Activated CD4-positive, alpha-beta T cell treated with anti-CD3 and anti-CD28 coated beads, Interleukin-2, amount 10 ng/mL, durations not matched to agents 24 days and 14 days (primary cell): ENCODE measurements around the gene PRKCA. TPM values are rescaled to one million over a fixed set of nuclear protein-coding genes. Genes with fewer than 3 reads are reported as not detected.

ENCODE experiments used
- DNase-seq: peaks from one replicate; pipeline ENCODE4 v3.0.0; 2022
- H3K27ac Mint-ChIP-seq: one replicate; pipeline ENCODE4 v1.8.0; 2022; ENCODE audit warnings: mild to moderate bottlenecking, mixed read lengths
- H3K27me3 Mint-ChIP-seq: one replicate; pipeline ENCODE4 v1.8.0; 2022; ENCODE audit warnings: mixed read lengths
- H3K36me3 Mint-ChIP-seq: one replicate; pipeline ENCODE4 v1.8.0; 2022; ENCODE audit warnings: low read depth, mild to moderate bottlenecking, mixed read lengths
- H3K4me1 Mint-ChIP-seq: one replicate; pipeline ENCODE4 v1.8.0; 2021; ENCODE audit warnings: mixed read lengths
- H3K4me3 Mint-ChIP-seq: one replicate; pipeline ENCODE4 v1.8.0; 2022; ENCODE audit warnings: mild to moderate bottlenecking, moderate library complexity, mixed read lengths
- H3K9me3 Mint-ChIP-seq: one replicate; pipeline ENCODE4 v1.8.0; 2021; ENCODE audit warnings: mixed read lengths
- intact Hi-C: fragments of 100-400 bp; cut with micrococcal nuclease; formaldehyde crosslinking; loops from one replicate; pipeline ENCODE4 v1.15.1; 2023
- total RNA-seq: library from RNA; stranded (reverse); gene quantifications from 2 replicates; pipeline ENCODE4 v1.2.3, GENCODE V29; 2022

PRKCA gene
- total RNA-seq, 1 donor from 2014 or later: 164 TPM

GRCh38 chr17:66511135-66511534 is 208.7 kb downstream of the PRKCA start:
- peak overlapping the region; percentile 60 for H3K4me3 Mint-ChIP-seq
- H3K9me3 Mint-ChIP-seq: peaks cover 5% of the 10 kb centered on the region
- no peak for DNase-seq
- no peaks in the 10 kb centered on the region for H3K27me3 Mint-ChIP-seq
- intact Hi-C loops: loop anchor here (2.0 to 5.0 kb wide), 5 partner anchors 14 to 204 kb away; no protein-coding TSS in a partner anchor
- peaks cover 44% of the 10 kb centered on the region for H3K36me3 Mint-ChIP-seq
- H3K4me1 Mint-ChIP-seq: peaks cover 76% of the 10 kb centered on the region
- peak overlapping the region; percentile 82 for H3K27ac Mint-ChIP-seq

DNA sequence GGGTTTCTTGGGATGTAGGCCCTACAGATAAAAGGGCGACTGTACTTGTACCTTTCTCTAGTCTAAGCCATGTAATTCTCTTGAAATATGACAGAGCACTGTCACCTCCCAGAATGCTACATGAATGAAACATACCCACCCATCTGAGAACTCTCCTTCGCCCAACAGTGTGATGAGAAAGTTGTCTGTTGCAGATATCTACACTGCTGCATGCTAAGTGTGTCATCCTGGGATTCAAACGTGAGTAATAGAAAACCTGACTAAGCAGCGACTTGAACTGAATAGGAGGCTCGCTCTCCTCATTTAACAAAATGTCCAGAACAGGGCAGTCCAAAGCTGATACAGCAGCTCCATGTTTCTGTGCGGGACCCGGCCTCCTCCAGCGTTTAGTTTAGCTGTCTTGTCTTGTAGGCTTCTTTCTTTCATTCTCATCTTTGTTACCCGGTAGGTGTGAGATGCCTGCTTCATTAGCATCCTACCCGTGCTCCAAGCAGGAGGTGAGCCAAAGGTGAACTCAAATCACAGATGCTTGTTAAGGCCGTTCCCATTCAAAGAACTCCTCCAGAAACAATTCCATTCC is 211.9 kb downstream of the PRKCA start:
- intact Hi-C loops: loop anchor here (5.0 kb wide), 2 partner anchors 117 to 153 kb away; no protein-coding TSS in a partner anchor
- no peaks in the 10 kb centered on the region for H3K27me3 Mint-ChIP-seq

DNA sequence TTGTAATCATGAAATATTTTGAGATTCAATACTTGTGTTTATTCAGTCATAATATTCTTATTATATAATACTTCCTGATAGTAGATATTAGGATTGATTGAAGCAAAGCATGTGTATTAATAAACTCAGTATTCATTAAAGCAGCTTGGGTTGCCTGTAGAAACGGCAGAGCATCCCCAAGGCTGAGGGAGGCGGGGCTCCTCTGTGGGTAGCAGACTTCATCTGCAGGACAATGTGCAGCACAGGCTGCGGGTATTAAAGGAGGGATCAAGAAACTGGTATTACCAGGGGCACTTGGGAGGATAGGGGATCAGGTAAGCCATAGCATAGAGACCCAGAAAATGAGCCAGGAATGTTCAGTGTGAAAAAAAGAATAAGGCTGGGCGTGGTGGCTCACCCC is 213.6 kb downstream of the PRKCA start:
- no peak overlapping the region for H3K4me3 Mint-ChIP-seq
- H3K36me3 Mint-ChIP-seq: peaks cover 45% of the 10 kb centered on the region
- peak overlapping the region; percentile 86 for H3K27ac Mint-ChIP-seq
- no peak for DNase-seq
- H3K27me3 Mint-ChIP-seq: no peaks in the 10 kb centered on the region
- intact Hi-C loops: no loop called here
- peaks cover 60% of the 10 kb centered on the region for H3K4me1 Mint-ChIP-seq
- H3K9me3 Mint-ChIP-seq: no peaks in the 10 kb centered on the region

More for the DNA sequence above, 211.9 kb downstream of the PRKCA start:
- H3K9me3 Mint-ChIP-seq: no peaks in the 10 kb centered on the region
- no peak for DNase-seq
- H3K27ac Mint-ChIP-seq: peak overlapping the region; percentile 42
- H3K4me1 Mint-ChIP-seq: peaks cover 68% of the 10 kb centered on the region
- peaks cover 44% of the 10 kb centered on the region for H3K36me3 Mint-ChIP-seq
- no peak overlapping the region for H3K4me3 Mint-ChIP-seq

GRCh38 chr17:66517336-66518009 is 215.1 kb downstream of the PRKCA start:
- peak overlapping the region; percentile 49 for H3K4me3 Mint-ChIP-seq
- DNase-seq: no peak
- H3K36me3 Mint-ChIP-seq: peaks cover 49% of the 10 kb centered on the region
- intact Hi-C loops: loop anchor here (1.0 to 2.0 kb wide), 2 partner anchors 8 to 29 kb away; no protein-coding TSS in a partner anchor
- peaks cover 62% of the 10 kb centered on the region for H3K4me1 Mint-ChIP-seq
- H3K27me3 Mint-ChIP-seq: no peaks in the 10 kb centered on the region
- peak overlapping the region; percentile 97 for H3K27ac Mint-ChIP-seq
- no peaks in the 10 kb centered on the region for H3K9me3 Mint-ChIP-seq

GRCh38 chr17:66518108-66518507 is 215.7 kb downstream of the PRKCA start:
- Mint-ChIP-seq H3K27ac (peak overlapping the region; percentile 97), H3K9me3 (no peaks in the 10 kb centered on the region), H3K4me1 (peaks cover 65% of the 10 kb centered on the region), H3K36me3 (peaks cover 52% of the 10 kb centered on the region), H3K4me3 (peak overlapping the region; percentile 49), H3K27me3 (no peaks in the 10 kb centered on the region)
- intact Hi-C loops: loop anchor here (1.0 to 2.0 kb wide), 2 partner anchors 9 to 29 kb away; no protein-coding TSS in a partner anchor
- DNase-seq: no peak

DNA sequence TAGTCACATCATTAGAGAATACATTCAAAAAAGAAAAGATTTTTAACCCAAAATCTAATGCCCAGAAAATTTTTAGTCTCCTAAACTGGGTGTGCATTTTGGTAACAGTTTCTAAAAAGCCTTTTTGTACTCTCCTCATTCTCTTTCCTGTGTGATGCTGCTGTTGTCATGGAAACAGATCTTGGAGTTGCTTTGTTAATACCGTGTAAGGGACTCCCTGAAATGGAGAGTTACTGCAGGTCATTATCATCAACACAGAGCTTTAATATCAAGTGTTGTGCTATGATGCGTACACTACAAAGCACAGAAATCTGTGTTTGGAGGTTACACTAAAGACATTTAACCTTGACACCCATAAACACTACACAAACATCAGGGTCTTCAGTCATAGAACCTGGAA is 216.3 kb downstream of the PRKCA start:
- Mint-ChIP-seq H3K27ac (peak overlapping the region; percentile 97), H3K36me3 (peaks cover 53% of the 10 kb centered on the region), H3K4me1 (peaks cover 66% of the 10 kb centered on the region), H3K4me3 (no peak overlapping the region), H3K9me3 (no peaks in the 10 kb centered on the region), H3K27me3 (no peaks in the 10 kb centered on the region)
- DNase-seq: no peak
- intact Hi-C loops: loop anchor here (1.0 to 2.0 kb wide), 2 partner anchors 9 to 28 kb away; no protein-coding TSS in a partner anchor

- Mint-ChIP-seq H3K4me1 (peaks cover 68% of the 10 kb centered on the region), H3K36me3 (peaks cover 53% of the 10 kb centered on the region), H3K27me3 (no peaks in the 10 kb centered on the region), H3K4me3 (no peak overlapping the region), H3K9me3 (no peaks in the 10 kb centered on the region), H3K27ac (peak overlapping the region; percentile 97)
- DNase-seq: no peak
- intact Hi-C loops: loop anchor here (2.0 kb wide), 1 partner anchor 28 kb away; no protein-coding TSS in a partner anchor
Measured at GRCh38 chr17:66519154-66519553, 216.7 kb downstream of the PRKCA start.

- peak overlapping the region; percentile 8 for H3K27ac Mint-ChIP-seq
- H3K9me3 Mint-ChIP-seq: no peaks in the 10 kb centered on the region
- H3K36me3 Mint-ChIP-seq: peaks cover 52% of the 10 kb centered on the region
- no peak overlapping the region for H3K4me3 Mint-ChIP-seq
- DNase-seq: no peak
- H3K27me3 Mint-ChIP-seq: no peaks in the 10 kb centered on the region
- peaks cover 71% of the 10 kb centered on the region for H3K4me1 Mint-ChIP-seq
- intact Hi-C loops: no loop called here
Measured at GRCh38 chr17:66520999-66521398, 218.6 kb downstream of the PRKCA start.

DNA sequence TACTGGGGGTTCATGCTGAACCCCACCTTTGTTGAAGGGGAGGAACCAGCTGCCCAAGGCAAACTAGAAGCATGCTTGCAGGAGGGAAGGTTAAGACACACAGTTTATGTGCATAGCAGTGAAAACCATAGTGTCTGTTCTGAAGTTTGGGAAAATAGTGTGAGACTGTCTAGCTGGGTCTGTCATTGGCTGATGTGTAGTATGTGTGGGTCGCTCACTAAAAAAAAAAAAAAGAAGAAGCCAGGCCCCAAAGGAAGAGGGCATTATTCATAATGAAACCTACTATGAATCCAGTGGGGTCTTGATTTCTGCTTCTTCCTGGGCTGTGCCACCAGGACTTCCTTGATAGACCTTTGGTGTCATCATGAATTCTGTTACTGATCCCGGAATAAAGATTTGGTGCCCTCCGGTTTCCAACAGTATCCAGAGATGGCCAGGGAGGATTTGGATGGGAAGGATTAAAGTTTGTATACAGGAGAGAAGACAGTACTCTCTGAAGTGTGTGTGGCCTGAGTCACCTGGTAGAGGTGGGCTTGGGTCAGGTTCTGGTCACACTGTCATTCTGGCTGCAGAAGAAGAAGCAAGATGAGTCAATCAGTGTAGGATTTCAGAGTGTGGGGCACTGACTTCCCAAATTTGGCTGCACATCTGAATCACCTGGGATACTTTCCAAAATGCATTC is 220.3 kb downstream of the PRKCA start:
- Mint-ChIP-seq H3K4me1 (peaks cover 70% of the 10 kb centered on the region), H3K36me3 (peaks cover 46% of the 10 kb centered on the region), H3K27ac (peak overlapping the region; percentile 87), H3K9me3 (no peaks in the 10 kb centered on the region), H3K27me3 (no peaks in the 10 kb centered on the region), H3K4me3 (peak overlapping the region; percentile 44)
- intact Hi-C loops: no loop called here
- DNase-seq: no peak

- DNase-seq: no peak
- Mint-ChIP-seq H3K4me1 (peaks cover 64% of the 10 kb centered on the region), H3K36me3 (peaks cover 46% of the 10 kb centered on the region), H3K27ac (peak overlapping the region; percentile 64), H3K27me3 (no peaks in the 10 kb centered on the region), H3K9me3 (no peaks in the 10 kb centered on the region), H3K4me3 (no peak overlapping the region)
- intact Hi-C loops: loop anchor here (2.0 kb wide), 1 partner anchor 13 kb away; no protein-coding TSS in a partner anchor
Measured at GRCh38 chr17:66523378-66524200, 221.2 kb downstream of the PRKCA start.

DNA sequence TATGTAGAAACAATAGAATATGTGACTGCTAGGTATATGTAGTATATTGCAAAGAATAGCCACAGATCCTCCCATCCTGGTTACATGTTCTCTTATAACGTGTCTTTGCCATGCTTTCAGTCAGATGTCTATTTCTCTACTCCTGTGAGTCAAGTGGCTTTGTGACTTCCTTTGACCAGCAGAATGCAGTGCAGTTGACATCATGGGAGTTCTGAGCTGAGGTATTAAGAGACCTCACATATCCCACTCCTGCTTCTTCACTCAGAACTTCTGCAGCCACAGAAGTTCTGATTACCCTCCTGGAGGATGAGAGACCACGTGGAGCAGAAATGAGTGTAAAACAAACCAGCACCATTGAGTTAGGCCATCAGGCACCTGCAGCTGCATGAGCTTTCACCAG is 222.5 kb downstream of the PRKCA start:
- intact Hi-C loops: loop anchor here (2.0 kb wide), 1 partner anchor 14 kb away; no protein-coding TSS in a partner anchor
- peak overlapping the region; percentile 80 for H3K27ac Mint-ChIP-seq
- no peak for DNase-seq
- H3K9me3 Mint-ChIP-seq: peaks cover 3% of the 10 kb centered on the region
- no peak overlapping the region for H3K4me3 Mint-ChIP-seq
- H3K36me3 Mint-ChIP-seq: peaks cover 45% of the 10 kb centered on the region
- H3K4me1 Mint-ChIP-seq: peaks cover 56% of the 10 kb centered on the region
- H3K27me3 Mint-ChIP-seq: no peaks in the 10 kb centered on the region

- Mint-ChIP-seq H3K27me3 (no peaks in the 10 kb centered on the region), H3K4me1 (peaks cover 60% of the 10 kb centered on the region), H3K27ac (no peak overlapping the region)
Measured at GRCh38 chr17:66525338-66525737, 222.9 kb downstream of the PRKCA start.

GRCh38 chr17:66526827-66527226 is 224.4 kb downstream of the PRKCA start:
- DNase-seq: no peak
- Mint-ChIP-seq H3K36me3 (peaks cover 47% of the 10 kb centered on the region), H3K9me3 (peaks cover 3% of the 10 kb centered on the region), H3K4me3 (no peak overlapping the region), H3K4me1 (peaks cover 60% of the 10 kb centered on the region), H3K27ac (no peak overlapping the region), H3K27me3 (no peaks in the 10 kb centered on the region)
- intact Hi-C loops: no loop called here

More at GRCh38 chr17:66525338-66525737, 222.9 kb downstream of the PRKCA start:
- DNase-seq: no peak
- Mint-ChIP-seq H3K9me3 (peaks cover 3% of the 10 kb centered on the region), H3K4me3 (no peak overlapping the region), H3K36me3 (peaks cover 49% of the 10 kb centered on the region)
- intact Hi-C loops: loop anchor here (2.0 kb wide), 1 partner anchor 15 kb away; no protein-coding TSS in a partner anchor
